ENCODE measurements around the gene MEPE.

Gene MEPE

GRCh38 chr4:87824352-87824751, 8.4 kb upstream of the MEPE start:
- no peak overlapping the region for H3K27ac ChIP-seq
- TF ChIP-seq ZFX (IDR thresholded peaks at IDR 0.05) (no peak), CTCF (conservative IDR thresholded peaks at IDR 0.05) (no peak)

GRCh38 chr4:87834401-87834800, 1.6 kb downstream of the MEPE start:
- no peak for TF ChIP-seq CTCF (conservative IDR thresholded peaks at IDR 0.05)
- no peak for TF ChIP-seq ZFX (IDR thresholded peaks at IDR 0.05)
- H3K27ac ChIP-seq = no peak overlapping the region

- H3K27ac ChIP-seq = no peak overlapping the region
- TF ChIP-seq CTCF (conservative IDR thresholded peaks at IDR 0.05) = no peak
- TF ChIP-seq ZFX (IDR thresholded peaks at IDR 0.05) = no peak
These were observed 2.4 kb downstream of the MEPE start for GRCh38 chr4:87835197-87835596.

GRCh38 chr4:87835743-87836142, 3.0 kb downstream of the MEPE start:
- no peak overlapping the region for H3K27ac ChIP-seq
- TF ChIP-seq ZFX (IDR thresholded peaks at IDR 0.05) (no peak), CTCF (conservative IDR thresholded peaks at IDR 0.05) (no peak)

- no peak overlapping the region for H3K27ac ChIP-seq
- TF ChIP-seq CTCF (conservative IDR thresholded peaks at IDR 0.05) (peak; percentile 23), ZFX (IDR thresholded peaks at IDR 0.05) (no peak)
These were observed 5.4 kb downstream of the MEPE start for GRCh38 chr4:87838205-87838604.

- TF ChIP-seq ZFX (IDR thresholded peaks at IDR 0.05) = no peak
- TF ChIP-seq CTCF (conservative IDR thresholded peaks at IDR 0.05) = peak; percentile 82
- H3K27ac ChIP-seq = no peak overlapping the region
These were observed 6.3 kb downstream of the MEPE start for GRCh38 chr4:87838890-87839591.

- no peak overlapping the region for H3K27ac ChIP-seq
- TF ChIP-seq CTCF (conservative IDR thresholded peaks at IDR 0.05) (peak; percentile 32), ZFX (IDR thresholded peaks at IDR 0.05) (no peak)
These were observed 6.8 kb downstream of the MEPE start for GRCh38 chr4:87839592-87839946.

Measured in C4-2B (cell line).